Natural killer cell (primary cell): Measurements from ENCODE around the gene RANBP1. TPM values are rescaled to one million over a fixed set of nuclear protein-coding genes. Genes with fewer than 3 reads are reported as not detected.

Experiments
- ATAC-seq, 3 donors: fragments of 150-1000 bp in 2 of 3; fragments of 200-7000 bp in 1 of 3; cut with Tn5 transposase; 1 replicate in 1 of 3; 2 replicates in 2 of 3; pipeline ENCODE4 v1.10.0; 2021; ENCODE audit warnings: mild to moderate bottlenecking in 2 of 3, moderate library complexity in 2 of 3
- DNase-seq, 2 donors: peaks; one replicate each; pipeline versions ENCODE4 v3.0.0 to v3.0.0-alpha.2; 2013 to 2021; ENCODE audit warnings: mixed read lengths in 1 of 2
- H3K27ac ChIP-seq: one replicate; pipeline ENCODE4 v1.5.1; 2013; ENCODE audit warnings: mild to moderate bottlenecking, low read length
- H3K27me3 ChIP-seq: one replicate; pipeline ENCODE4 v1.6.1; 2013; ENCODE audit warnings: low read length; ENCODE audit not compliant: control insufficient read depth, insufficient read depth
- H3K36me3 ChIP-seq: one replicate; pipeline ENCODE4 v1.6.1; 2013; ENCODE audit warnings: low read length; ENCODE audit not compliant: control insufficient read depth, insufficient read depth
- H3K4me1 ChIP-seq: one replicate; pipeline ENCODE4 v1.6.1; 2013; ENCODE audit warnings: low read length; ENCODE audit not compliant: control insufficient read depth, insufficient read depth
- H3K4me3 ChIP-seq: one replicate; pipeline ENCODE4 v1.5.1; 2013; ENCODE audit warnings: low read length
- H3K9me3 ChIP-seq: one replicate; pipeline ENCODE4 v1.6.1; 2013; ENCODE audit warnings: low read length; ENCODE audit not compliant: control insufficient read depth, insufficient read depth
- H3K27ac Mint-ChIP-seq, 2 donors: one replicate each; pipeline ENCODE4 v1.8.0; 2022; ENCODE audit warnings: mild to moderate bottlenecking in 2 of 2, mixed read lengths in 2 of 2, moderate library complexity in 1 of 2
- H3K27me3 Mint-ChIP-seq, 2 donors: one replicate each; pipeline ENCODE4 v1.8.0; 2022; ENCODE audit warnings: low read depth in 2 of 2, mixed read lengths in 2 of 2
- H3K36me3 Mint-ChIP-seq: one replicate; pipeline ENCODE4 v1.8.0; 2022; ENCODE audit warnings: mixed read lengths
- H3K4me1 Mint-ChIP-seq, 2 donors: one replicate each; pipeline ENCODE4 v1.8.0; 2022; ENCODE audit warnings: mixed read lengths in 2 of 2
- H3K4me3 Mint-ChIP-seq: one replicate; pipeline ENCODE4 v1.8.0; 2022; ENCODE audit warnings: mild to moderate bottlenecking, moderate library complexity, mixed read lengths
- H3K9me3 Mint-ChIP-seq, 2 donors: one replicate each; pipeline ENCODE4 v1.8.0; 2022; ENCODE audit warnings: mixed read lengths in 2 of 2
- WGBS: methylation state at CpG from one replicate; pipeline ENCODE4 v1.1.7; 2013; ENCODE audit warnings: missing lambda C conversion rate; ENCODE audit not compliant: insufficient coverage; 5-methylcytosine and 5-hydroxymethylcytosine counted together
- intact Hi-C: fragments of 100-400 bp; cut with micrococcal nuclease; formaldehyde crosslinking; loops from one replicate; pipeline ENCODE4 v1.14.2; 2022
- total RNA-seq, 4 donors: library from RNA; stranded (reverse); fragments of 120-200 nt in 1 of 4; gene quantifications; one replicate each; pipeline versions ENCODE4 v1.2.3 to v1.2.4, GENCODE V29; 2013 to 2022
- TF ChIP-seq, protein P1 (sequence below): fragments of 200-600 bp; IDR thresholded peaks from one replicate; pipeline ENCODE4 v1.8.0; 2022; ENCODE audit warnings: antibody characterized with exemption

Gene RANBP1
- total RNA-seq, 3 donors from 2014 or later (not counting 1 experiment from before 2014, with no cell fraction given), result 54.0 to 61.0 (median 56.3) TPM

DNA sequence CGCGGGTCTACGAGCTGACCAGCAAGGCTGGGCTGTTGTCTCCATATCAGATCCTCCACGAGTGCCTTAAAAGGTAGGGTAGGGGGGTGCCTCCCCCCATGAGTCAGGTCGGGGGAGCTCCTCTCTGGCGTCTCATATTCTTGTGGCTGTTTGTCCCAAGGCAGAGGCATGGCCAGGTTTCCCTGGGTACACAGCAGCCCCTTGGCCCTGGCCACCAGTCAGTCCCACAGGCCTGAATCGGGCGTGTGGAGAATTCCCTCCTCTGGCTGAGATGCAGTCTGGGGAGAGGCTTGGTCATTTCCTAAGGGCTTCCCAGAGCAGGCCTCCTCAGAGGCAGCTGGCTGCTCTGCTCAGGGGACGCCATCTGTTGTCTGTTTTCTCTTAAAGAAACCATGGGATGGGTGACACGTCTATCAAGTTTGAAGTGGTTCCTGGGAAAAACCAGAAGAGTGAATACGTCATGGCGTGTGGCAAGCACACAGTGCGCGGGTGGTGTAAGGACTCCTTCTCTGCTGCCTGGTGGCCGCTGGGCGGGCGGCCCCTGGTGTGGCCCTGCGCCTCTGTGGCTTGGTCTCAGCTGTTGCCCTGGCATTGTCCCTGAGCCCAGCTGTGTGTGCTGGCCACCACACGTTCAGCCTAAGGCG, 9.6 kb upstream of the RANBP1 start:
- Histone ChIP-seq H3K4me3 (no peak overlapping the region), H3K9me3 (no peaks in the 10 kb centered on the region), H3K36me3 (peaks cover 52% of the 10 kb centered on the region), H3K4me1 (peaks cover 15% of the 10 kb centered on the region), H3K27ac (no peak overlapping the region), H3K27me3 (no peaks in the 10 kb centered on the region)
- no peaks in the 10 kb centered on the region for H3K9me3 Mint-ChIP-seq
- no peaks in the 10 kb centered on the region for H3K27me3 Mint-ChIP-seq
- H3K36me3 Mint-ChIP-seq, result no peaks in the 10 kb centered on the region
- intact Hi-C loops, result no loop called here
- no peak for DNase-seq
- no peak for ATAC-seq
- no peak overlapping the region for H3K27ac Mint-ChIP-seq
- H3K4me1 Mint-ChIP-seq, result peaks cover 6 to 13% of the 10 kb centered on the region in 2 donors
- WGBS, result 93% methylated on average over 20 of the region's 20 CpGs
- TF ChIP-seq, protein P1, sequence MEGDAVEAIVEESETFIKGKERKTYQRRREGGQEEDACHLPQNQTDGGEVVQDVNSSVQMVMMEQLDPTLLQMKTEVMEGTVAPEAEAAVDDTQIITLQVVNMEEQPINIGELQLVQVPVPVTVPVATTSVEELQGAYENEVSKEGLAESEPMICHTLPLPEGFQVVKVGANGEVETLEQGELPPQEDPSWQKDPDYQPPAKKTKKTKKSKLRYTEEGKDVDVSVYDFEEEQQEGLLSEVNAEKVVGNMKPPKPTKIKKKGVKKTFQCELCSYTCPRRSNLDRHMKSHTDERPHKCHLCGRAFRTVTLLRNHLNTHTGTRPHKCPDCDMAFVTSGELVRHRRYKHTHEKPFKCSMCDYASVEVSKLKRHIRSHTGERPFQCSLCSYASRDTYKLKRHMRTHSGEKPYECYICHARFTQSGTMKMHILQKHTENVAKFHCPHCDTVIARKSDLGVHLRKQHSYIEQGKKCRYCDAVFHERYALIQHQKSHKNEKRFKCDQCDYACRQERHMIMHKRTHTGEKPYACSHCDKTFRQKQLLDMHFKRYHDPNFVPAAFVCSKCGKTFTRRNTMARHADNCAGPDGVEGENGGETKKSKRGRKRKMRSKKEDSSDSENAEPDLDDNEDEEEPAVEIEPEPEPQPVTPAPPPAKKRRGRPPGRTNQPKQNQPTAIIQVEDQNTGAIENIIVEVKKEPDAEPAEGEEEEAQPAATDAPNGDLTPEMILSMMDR, result no peak
- H3K4me3 Mint-ChIP-seq, result no peak overlapping the region

DNA sequence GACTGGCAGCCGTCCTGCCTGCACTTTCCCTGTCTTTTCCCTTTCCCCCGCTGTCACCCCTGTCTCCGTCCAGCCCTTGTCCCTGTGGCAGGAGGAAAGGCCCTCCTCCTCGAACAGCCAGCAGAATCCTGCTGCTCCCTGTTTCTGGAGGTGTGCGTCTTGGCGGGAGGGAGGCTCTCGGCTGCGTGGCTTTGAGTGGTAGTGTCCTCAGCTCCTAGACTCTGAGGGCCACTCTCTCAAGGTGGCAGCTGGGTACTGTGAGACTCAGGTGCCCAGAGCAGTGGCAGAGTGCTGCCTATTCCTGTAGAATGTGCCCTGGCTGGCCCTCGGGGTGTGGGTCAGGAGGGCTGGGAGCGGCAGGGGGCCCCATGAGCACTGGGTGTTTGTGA, 9.1 kb upstream of the RANBP1 start:
- no peaks in the 10 kb centered on the region for H3K27me3 Mint-ChIP-seq
- Histone ChIP-seq H3K36me3 (peaks cover 55% of the 10 kb centered on the region), H3K4me3 (no peak overlapping the region), H3K27ac (no peak overlapping the region), H3K4me1 (peaks cover 19% of the 10 kb centered on the region), H3K27me3 (no peaks in the 10 kb centered on the region), H3K9me3 (no peaks in the 10 kb centered on the region)
- H3K27ac Mint-ChIP-seq, result no peak overlapping the region
- no peak overlapping the region for H3K4me3 Mint-ChIP-seq
- ATAC-seq, result no peak
- H3K9me3 Mint-ChIP-seq, result no peaks in the 10 kb centered on the region
- no peak for DNase-seq
- TF ChIP-seq, protein P1, result no peak
- H3K36me3 Mint-ChIP-seq, result no peaks in the 10 kb centered on the region
- intact Hi-C loops, result no loop called here
- H3K4me1 Mint-ChIP-seq, result peaks cover 8 to 15% of the 10 kb centered on the region in 2 donors
- WGBS, result 97% methylated on average over 10 of the region's 10 CpGs

DNA sequence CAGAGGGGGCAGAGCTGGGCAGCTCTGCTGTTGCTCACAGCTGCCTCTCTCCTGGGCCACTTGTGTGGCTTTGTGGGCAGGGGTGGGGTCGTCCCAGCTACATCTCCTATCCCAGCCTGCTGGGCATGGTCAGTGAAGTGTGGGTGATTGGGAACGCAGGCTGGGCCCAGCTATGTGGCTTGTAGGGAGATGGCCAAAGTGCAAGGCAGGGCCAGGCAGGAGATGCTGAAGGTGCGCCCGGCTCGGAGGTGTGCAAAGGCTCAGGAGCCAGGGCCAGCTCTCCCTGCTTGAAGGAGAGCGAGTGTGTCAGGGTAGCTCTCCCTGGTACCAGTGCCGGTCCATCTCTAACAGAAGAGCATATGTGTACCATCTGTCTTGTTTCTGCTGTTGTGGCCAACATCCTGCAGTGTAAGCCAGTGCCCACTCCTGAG, 8.4 kb upstream of the RANBP1 start:
- H3K4me3 ChIP-seq, result no peak overlapping the region
- ATAC-seq (no peak), DNase-seq (no peak)
- H3K27ac Mint-ChIP-seq, result no peak overlapping the region
- H3K4me1 Mint-ChIP-seq, result peaks cover 8 to 19% of the 10 kb centered on the region in 2 donors
- no peaks in the 10 kb centered on the region for H3K27me3 ChIP-seq
- no peak overlapping the region for H3K27ac ChIP-seq
- H3K9me3 ChIP-seq, result no peaks in the 10 kb centered on the region
- no peaks in the 10 kb centered on the region for H3K27me3 Mint-ChIP-seq
- H3K36me3 ChIP-seq, result peaks cover 61% of the 10 kb centered on the region
- 88% methylated on average over 7 of the region's 7 CpGs for WGBS
- intact Hi-C loops, result no loop called here
- H3K4me1 ChIP-seq, result peaks cover 26% of the 10 kb centered on the region
- no peak overlapping the region for H3K4me3 Mint-ChIP-seq
- no peaks in the 10 kb centered on the region for H3K9me3 Mint-ChIP-seq
- TF ChIP-seq, protein P1, result no peak
- H3K36me3 Mint-ChIP-seq, result no peaks in the 10 kb centered on the region
